HCT116 (cell line): ENCODE data around the gene CRIM1. TPM values are rescaled to one million over a fixed set of nuclear protein-coding genes. Genes with fewer than 3 reads are reported as not detected.

Experiments used
- ATAC-seq: fragments of 200-7000 bp; cut with Tn5 transposase; 2 replicates; pipeline ENCODE4 v1.9.1; 2020; ENCODE audit warnings: mild to moderate bottlenecking, moderate library complexity
- BruUV-seq: library from RNA; stranded (reverse); fragments of 400-500 nt; replicated peaks from 2 replicates; lab custom pipeline; 2021; lab: Mats Ljungman, UMichigan
- CTCF ChIA-PET: fragments of 300-600 bp; sonication (Branson Sonifier 250); formaldehyde crosslinking; loops from one replicate; lab custom pipeline; 2021; ENCODE audit warnings: antibody characterized with exemption; lab: Charles Lee
- POLR2A ChIA-PET: fragments of 300-600, 350-600 bp; sonication (Branson Sonifier 250); formaldehyde crosslinking; loops from one replicate; lab custom pipeline; 2021; ENCODE audit warnings: antibody characterized with exemption; lab: Charles Lee
- RAD21 ChIA-PET, 2 experiments: fragments of 300-600 bp; sonication (Branson Sonifier 250); formaldehyde crosslinking; loops; one replicate each; lab custom pipeline; 2023; ENCODE audit warnings: low total read pairs in 2 of 2; ENCODE audit not compliant: uncharacterized antibody in 2 of 2, unreplicated experiment in 2 of 2, low non-redundant PET in 1 of 2; lab: Charles Lee
- DNase-seq: peaks from one replicate; pipeline ENCODE4 v3.0.0-alpha.2; 2010; ENCODE audit warnings: low read depth, low spot score
- H2AFZ ChIP-seq: fragments of 200-600 bp; shearing (Covaris generic), sonication (generic); 2 replicates; pipeline ENCODE4 v1.6.1; 2017; ENCODE audit warnings: low read depth, mixed run types, mixed read lengths, antibody characterized with exemption, low read length; ENCODE audit not compliant: poor library complexity, severe bottlenecking
- H3K27ac ChIP-seq: 2 replicates; pipeline ENCODE4 v1.5.1; 2012; ENCODE audit warnings: low read depth, low read length
- H3K27me3 ChIP-seq: fragments of 200-600 bp; sonication (generic); 2 replicates; pipeline ENCODE4 v1.6.1; 2016; ENCODE audit warnings: mixed run types, low read length, mixed read lengths; ENCODE audit not compliant: insufficient read depth
- H3K36me3 ChIP-seq, 2 experiments: fragments of 200-500 bp in 1 of 2; fragments of 200-600 bp in 1 of 2; sonication (Bioruptor generic) in 1 of 2; sonication (generic) in 1 of 2; 2 replicates each; pipeline versions ENCODE4 v1.5.1 to v1.6.1; 2014 to 2016; ENCODE audit warnings: low read length in 2 of 2, inconsistent platforms in 1 of 2, mixed read lengths in 1 of 2, mixed run types in 1 of 2; ENCODE audit not compliant: insufficient read depth in 2 of 2, control insufficient read depth in 1 of 2
- H3K4me1 ChIP-seq, 2 experiments: fragments of 200-600 bp in 1 of 2; sonication (generic) in 1 of 2; 2 replicates each; pipeline versions ENCODE4 v1.5.1 to v1.6.1; 2012 to 2017; ENCODE audit warnings: low read length in 2 of 2, inconsistent platforms in 1 of 2, mild to moderate bottlenecking in 1 of 2, mixed read lengths in 1 of 2, mixed run types in 1 of 2, moderate library complexity in 1 of 2; ENCODE audit not compliant: insufficient read depth in 2 of 2, control insufficient read depth in 1 of 2
- H3K4me2 ChIP-seq: fragments of 200-600 bp; sonication (generic); 2 replicates; pipeline ENCODE4 v1.6.1; 2017; ENCODE audit warnings: mixed run types, low read length, mixed read lengths
- H3K4me3 ChIP-seq, 2 experiments: fragments of 200-600 bp in 1 of 2; sonication (generic) in 1 of 2; replicated peaks in 1 of 2; 2 replicates each; pipeline ENCODE4 v1.5.1; 2011 to 2016; ENCODE audit warnings: low read length in 2 of 2, control low read depth in 1 of 2, low read depth in 1 of 2, mild to moderate bottlenecking in 1 of 2, mixed read lengths in 1 of 2, mixed run types in 1 of 2
- H3K79me2 ChIP-seq: fragments of 200-600 bp; sonication (generic); 2 replicates; pipeline ENCODE4 v1.6.1; 2017; ENCODE audit warnings: mild to moderate bottlenecking, mixed run types, low read length, moderate library complexity, mixed read lengths; ENCODE audit not compliant: insufficient read depth
- H3K9ac ChIP-seq: fragments of 200-600 bp; sonication (generic); 2 replicates; pipeline ENCODE4 v1.6.1; 2016; ENCODE audit warnings: low read length, mixed read lengths
- H3K9me2 ChIP-seq: fragments of 200-600 bp; sonication (generic), shearing (Covaris generic); 2 replicates; pipeline ENCODE4 v1.6.1; 2017; ENCODE audit warnings: mixed run types, mild to moderate bottlenecking, moderate library complexity; ENCODE audit not compliant: insufficient read depth
- H3K9me3 ChIP-seq, 2 experiments: fragments of 200-500 bp in 1 of 2; fragments of 200-600 bp in 1 of 2; sonication (Bioruptor generic) in 1 of 2; sonication (generic) in 1 of 2; 2 replicates each; pipeline ENCODE4 v1.6.1; 2014 to 2017; ENCODE audit warnings: low read length in 2 of 2, mixed read lengths in 2 of 2, inconsistent platforms in 1 of 2, low read depth in 1 of 2, mild to moderate bottlenecking in 1 of 2, mixed run types in 1 of 2, moderate library complexity in 1 of 2; ENCODE audit not compliant: control insufficient read depth in 1 of 2, insufficient read depth in 1 of 2
- H4K20me1 ChIP-seq: fragments of 200-600 bp; sonication (generic), shearing (Covaris generic); 2 replicates; pipeline ENCODE4 v1.6.1; 2017; ENCODE audit warnings: mixed run types, mild to moderate bottlenecking, moderate library complexity; ENCODE audit not compliant: insufficient read depth
- CBX3 ChIP-seq: IDR thresholded peaks from 2 replicates; pipeline ENCODE4 v1.6.1; 2012; ENCODE audit warnings: low read depth
- CEBPB ChIP-seq: IDR thresholded peaks from 2 replicates; pipeline ENCODE4 v1.6.1; 2012; ENCODE audit warnings: low read depth
- CTCF ChIP-seq, 3 experiments: fragments of 200-600 bp in 1 of 3; sonication (generic) in 1 of 3; IDR thresholded peaks in 2 of 3; conservative IDR thresholded peaks in 1 of 3; 2 replicates each; pipeline ENCODE4 v1.5.1; 2012 to 2017; ENCODE audit warnings: low read depth in 2 of 3, low read length in 2 of 3, antibody characterized with exemption in 1 of 3, borderline replicate concordance in 1 of 3, control low read depth in 1 of 3, mild to moderate bottlenecking in 1 of 3, mixed read lengths in 1 of 3, mixed run types in 1 of 3, moderate library complexity in 1 of 3; ENCODE audit not compliant: insufficient read depth in 1 of 3
- MAX ChIP-seq: IDR thresholded peaks from 2 replicates; pipeline ENCODE4 v1.6.1; 2012
- RAD21 ChIP-seq: IDR thresholded peaks from 2 replicates; pipeline ENCODE4 v1.6.1; 2012; ENCODE audit warnings: low read depth, mild to moderate bottlenecking
- SIN3A ChIP-seq: IDR thresholded peaks from 2 replicates; pipeline ENCODE4 v1.6.1; 2012; ENCODE audit warnings: low read depth
- intact Hi-C: fragments of 100-400 bp; cut with micrococcal nuclease; formaldehyde crosslinking; loops from 2 replicates; pipeline ENCODE4 v1.10.0; 2022
- total RNA-seq: library from RNA; stranded (reverse); gene quantifications from one replicate; pipeline ENCODE4 v1.2.1, GENCODE V29; 2021; ENCODE audit not compliant: unreplicated experiment

Gene CRIM1
- total RNA-seq, 1 experiment from 2014 or later = 27.2 TPM

DNA sequence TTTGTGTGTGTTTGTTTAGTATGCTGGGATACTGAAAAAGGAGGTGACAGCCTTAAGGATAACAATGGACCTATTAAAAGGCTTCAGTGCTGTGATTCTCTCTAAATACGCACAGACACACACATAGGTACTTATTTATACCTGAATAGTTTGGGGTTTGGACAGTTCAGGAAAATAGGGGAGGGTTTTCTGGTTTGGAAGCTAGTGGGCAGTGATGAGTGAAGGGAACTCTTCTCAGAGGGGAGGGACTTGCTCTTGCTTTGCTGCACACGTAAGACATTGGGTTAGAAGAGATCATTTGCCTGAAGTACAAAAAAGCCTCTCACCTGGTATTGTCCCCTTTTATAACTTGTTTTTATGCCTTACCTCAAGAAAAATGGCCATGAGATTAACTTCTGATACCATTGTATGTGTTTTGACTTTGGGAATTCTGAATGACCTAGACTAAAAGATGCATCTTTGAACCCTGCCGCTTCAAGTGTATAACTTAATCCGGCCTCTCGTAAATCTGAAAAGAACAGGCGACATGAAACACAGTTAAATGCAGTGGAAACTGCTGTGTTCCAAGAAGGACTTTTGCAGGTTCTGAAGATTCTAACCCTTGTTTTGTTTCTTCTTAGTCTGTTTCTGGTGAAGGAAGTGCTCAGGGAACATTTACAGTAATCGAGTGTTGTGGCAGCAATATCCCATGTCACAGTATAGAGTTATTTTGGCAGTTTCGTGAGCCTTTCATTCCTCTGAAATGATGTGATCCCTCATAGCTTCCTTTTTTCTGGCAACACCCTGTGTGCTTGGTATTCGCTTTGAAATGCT, 2.5 kb downstream of the CRIM1 start:
- ChIA-PET RAD21 (no interaction called here), POLR2A (interaction anchor here (0.8 to 1.5 kb wide), 2 partner anchors 10 to 102 kb away, joined by 3 to 4 read pairs; no protein-coding TSS in a partner anchor), CTCF (interaction anchor here (0.6 to 1.6 kb wide), 6 partner anchors 10 to 308 kb away, joined by 3 to 8 read pairs (median 4); no protein-coding TSS in a partner anchor)
- Histone ChIP-seq H3K4me2 (peak overlapping the region; percentile 96), H2AFZ (no peak overlapping the region), H3K9me3 (no peaks in the 10 kb centered on the region), H3K9ac (peak overlapping the region; percentile 84), H3K79me2 (peaks cover 66% of the 10 kb centered on the region), H3K27ac (peak overlapping the region; percentile 66), H3K4me3 (peak overlapping the region; percentile 72 to 83), H3K36me3 (peaks cover 0 to 4% of the 10 kb centered on the region in 2 experiments; a peak in 1 of 4 replicates), H3K9me2 (no peaks in the 10 kb centered on the region), H3K27me3 (no peaks in the 10 kb centered on the region), H4K20me1 (no peaks in the 10 kb centered on the region), H3K4me1 (peaks cover 33 to 67% of the 10 kb centered on the region in 2 experiments)
- BruUV-seq = TSS peak; percentile 42
- intact Hi-C loops = loop anchor here (10.0 kb wide), 1 partner anchor 207 kb away; no protein-coding TSS in a partner anchor
- TF ChIP-seq SIN3A (0 out of 2 replicates have a peak, but pooled peaks have one; percentile 48), MAX (no peak; the same call in none of the 2 replicates), RAD21 (peak; percentile 43), CBX3 (peak; percentile 58; the same call in 1 of the 2 replicates), CTCF (IDR thresholded peaks at IDR 0.05 in 2 of 3, conservative IDR thresholded peaks at IDR 0.05 in 1 of 3; ENCODE audit: borderline replicate concordance in 1 of 3, insufficient read depth in 1 of 3, low read depth in 2 of 3, low read length in 2 of 3) (peak; percentile 51 to 65 (median 59); a peak in 5 of 6 replicates), CEBPB (no peak)
- DNase-seq (peak; percentile 69), ATAC-seq (peak; percentile 60)
